ENCODE data around the gene IL1R2. TPM values are rescaled to one million over a fixed set of nuclear protein-coding genes. Genes with fewer than 3 reads are reported as not detected.

Gene IL1R2
- total and polyA plus RNA-seq, 4 donors: 7.3 to 902 (median 64.1) TPM

GRCh38 chr2:101983486-101983885 lies 8.3 kb upstream of the IL1R2 start:
- H3K36me3 ChIP-seq (ENCODE audit: control insufficient read depth in 4 of 4, insufficient read depth in 4 of 4, low read length in 4 of 4): no peaks in the 10 kb centered on the region
- 74 to 86% methylated on average over 8 of the region's 8 CpGs for WGBS, 2 donors
- H3K9me3 ChIP-seq (ENCODE audit: control insufficient read depth in 4 of 4, insufficient read depth in 3 of 4, low read length in 3 of 4): no peaks in the 10 kb centered on the region
- H3K4me1 ChIP-seq (ENCODE audit: control insufficient read depth in 5 of 5, insufficient read depth in 5 of 5, low read length in 5 of 5): peaks cover 0 to 1% (median 0%) of the 10 kb centered on the region in 5 donors
- no peaks in the 10 kb centered on the region for H3K27me3 ChIP-seq (ENCODE audit: control insufficient read depth in 3 of 3, insufficient read depth in 3 of 3, low read length in 2 of 3)
- H3K9ac ChIP-seq (ENCODE audit: insufficient read depth in 1 of 2, low read length in 2 of 2): no peak overlapping the region
- TF ChIP-seq, protein P1, sequence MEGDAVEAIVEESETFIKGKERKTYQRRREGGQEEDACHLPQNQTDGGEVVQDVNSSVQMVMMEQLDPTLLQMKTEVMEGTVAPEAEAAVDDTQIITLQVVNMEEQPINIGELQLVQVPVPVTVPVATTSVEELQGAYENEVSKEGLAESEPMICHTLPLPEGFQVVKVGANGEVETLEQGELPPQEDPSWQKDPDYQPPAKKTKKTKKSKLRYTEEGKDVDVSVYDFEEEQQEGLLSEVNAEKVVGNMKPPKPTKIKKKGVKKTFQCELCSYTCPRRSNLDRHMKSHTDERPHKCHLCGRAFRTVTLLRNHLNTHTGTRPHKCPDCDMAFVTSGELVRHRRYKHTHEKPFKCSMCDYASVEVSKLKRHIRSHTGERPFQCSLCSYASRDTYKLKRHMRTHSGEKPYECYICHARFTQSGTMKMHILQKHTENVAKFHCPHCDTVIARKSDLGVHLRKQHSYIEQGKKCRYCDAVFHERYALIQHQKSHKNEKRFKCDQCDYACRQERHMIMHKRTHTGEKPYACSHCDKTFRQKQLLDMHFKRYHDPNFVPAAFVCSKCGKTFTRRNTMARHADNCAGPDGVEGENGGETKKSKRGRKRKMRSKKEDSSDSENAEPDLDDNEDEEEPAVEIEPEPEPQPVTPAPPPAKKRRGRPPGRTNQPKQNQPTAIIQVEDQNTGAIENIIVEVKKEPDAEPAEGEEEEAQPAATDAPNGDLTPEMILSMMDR (IDR thresholded peaks at IDR 0.05; ENCODE audit: control extremely low read depth, extremely low read depth): no peak
- ATAC-seq (ENCODE audit: insufficient read depth, low FRiP score): no peak
- no peak for DNase-seq
- H3K4me3 ChIP-seq: no peak overlapping the region
- H3K27ac ChIP-seq (ENCODE audit: low read depth in 1 of 2, low read length in 1 of 2): no peak overlapping the region

GRCh38 chr2:101983928-101984327 lies 7.8 kb upstream of the IL1R2 start:
- H3K9me3 ChIP-seq (ENCODE audit: control insufficient read depth in 4 of 4, insufficient read depth in 3 of 4, low read length in 3 of 4): no peaks in the 10 kb centered on the region
- peaks cover 0 to 2% (median 0%) of the 10 kb centered on the region in 5 donors for H3K4me1 ChIP-seq (ENCODE audit: control insufficient read depth in 5 of 5, insufficient read depth in 5 of 5, low read length in 5 of 5)
- no peaks in the 10 kb centered on the region for H3K27me3 ChIP-seq (ENCODE audit: control insufficient read depth in 3 of 3, insufficient read depth in 3 of 3, low read length in 2 of 3)
- H3K36me3 ChIP-seq (ENCODE audit: control insufficient read depth in 4 of 4, insufficient read depth in 4 of 4, low read length in 4 of 4): no peaks in the 10 kb centered on the region
- DNase-seq (no peak), ATAC-seq (ENCODE audit: insufficient read depth, low FRiP score) (no peak)
- TF ChIP-seq, protein P1 (IDR thresholded peaks at IDR 0.05; ENCODE audit: control extremely low read depth, extremely low read depth): no peak
- H3K9ac ChIP-seq (ENCODE audit: insufficient read depth in 1 of 2, low read length in 2 of 2): no peak overlapping the region
- no peak overlapping the region for H3K27ac ChIP-seq (ENCODE audit: low read depth in 1 of 2, low read length in 1 of 2)
- 82 to 86% methylated on average over 2 of the region's 2 CpGs for WGBS, 2 donors
- no peak overlapping the region for H3K4me3 ChIP-seq

- Histone ChIP-seq H3K27me3 (ENCODE audit: control insufficient read depth in 3 of 3, insufficient read depth in 3 of 3, low read length in 2 of 3) (no peaks in the 10 kb centered on the region), H3K27ac (ENCODE audit: low read depth in 1 of 2, low read length in 1 of 2) (no peak overlapping the region), H3K4me1 (ENCODE audit: control insufficient read depth in 5 of 5, insufficient read depth in 5 of 5, low read length in 5 of 5) (peaks cover 0 to 2% (median 0%) of the 10 kb centered on the region in 5 donors), H3K4me3 (no peak overlapping the region), H3K9me3 (ENCODE audit: control insufficient read depth in 4 of 4, insufficient read depth in 3 of 4, low read length in 3 of 4) (no peaks in the 10 kb centered on the region), H3K9ac (ENCODE audit: insufficient read depth in 1 of 2, low read length in 2 of 2) (no peak overlapping the region), H3K36me3 (ENCODE audit: control insufficient read depth in 4 of 4, insufficient read depth in 4 of 4, low read length in 4 of 4) (no peaks in the 10 kb centered on the region)
- TF ChIP-seq, protein P1 (IDR thresholded peaks at IDR 0.05; ENCODE audit: control extremely low read depth, extremely low read depth): no peak
- no peak for DNase-seq
- ATAC-seq (ENCODE audit: insufficient read depth, low FRiP score): no peak
- WGBS, 2 donors: 83 to 89% methylated on average over 9 of the region's 9 CpGs
Measured at GRCh38 chr2:101984656-101985055, 7.1 kb upstream of the IL1R2 start.
